BE2C (cell line): ENCODE measurements around the gene COL4A1.

Experiments
- DNase-seq: peaks from one replicate; pipeline ENCODE4 v3.0.0-alpha.2; 2020
- H3K27me3 ChIP-seq: fragments of 250-450 bp; sonication (Bioruptor Pico); 2 replicates; pipeline ENCODE4 v1.5.1; 2020; ENCODE audit warnings: mild to moderate bottlenecking
- H3K36me3 ChIP-seq: fragments of 250-450 bp; sonication (Bioruptor Pico); 2 replicates; pipeline ENCODE4 v1.5.1; 2020; ENCODE audit warnings: mild to moderate bottlenecking
- H3K4me1 ChIP-seq: fragments of 250-450 bp; sonication (Bioruptor Pico); 2 replicates; pipeline ENCODE4 v1.5.1; 2020
- H3K4me3 ChIP-seq: 2 replicates; pipeline ENCODE4 v1.5.1; 2011; ENCODE audit warnings: low read depth, low read length
- H3K9me3 ChIP-seq: fragments of 250-450 bp; sonication (Bioruptor Pico); 2 replicates; pipeline ENCODE4 v1.5.1; 2020
- CTCF ChIP-seq: IDR thresholded peaks from 2 replicates; pipeline ENCODE4 v1.5.1; 2012; ENCODE audit warnings: mild to moderate bottlenecking, low read depth, low read length

Gene COL4A1

GRCh38 chr13:110257408-110257807 lies 49.5 kb downstream of the COL4A1 start:
- H3K9me3 ChIP-seq: no peaks in the 10 kb centered on the region
- peaks cover 6% of the 10 kb centered on the region for H3K4me1 ChIP-seq
- no peak overlapping the region for H3K4me3 ChIP-seq
- no peaks in the 10 kb centered on the region for H3K27me3 ChIP-seq
- DNase-seq: no peak
- TF ChIP-seq CTCF: no peak
- no peaks in the 10 kb centered on the region for H3K36me3 ChIP-seq

DNA sequence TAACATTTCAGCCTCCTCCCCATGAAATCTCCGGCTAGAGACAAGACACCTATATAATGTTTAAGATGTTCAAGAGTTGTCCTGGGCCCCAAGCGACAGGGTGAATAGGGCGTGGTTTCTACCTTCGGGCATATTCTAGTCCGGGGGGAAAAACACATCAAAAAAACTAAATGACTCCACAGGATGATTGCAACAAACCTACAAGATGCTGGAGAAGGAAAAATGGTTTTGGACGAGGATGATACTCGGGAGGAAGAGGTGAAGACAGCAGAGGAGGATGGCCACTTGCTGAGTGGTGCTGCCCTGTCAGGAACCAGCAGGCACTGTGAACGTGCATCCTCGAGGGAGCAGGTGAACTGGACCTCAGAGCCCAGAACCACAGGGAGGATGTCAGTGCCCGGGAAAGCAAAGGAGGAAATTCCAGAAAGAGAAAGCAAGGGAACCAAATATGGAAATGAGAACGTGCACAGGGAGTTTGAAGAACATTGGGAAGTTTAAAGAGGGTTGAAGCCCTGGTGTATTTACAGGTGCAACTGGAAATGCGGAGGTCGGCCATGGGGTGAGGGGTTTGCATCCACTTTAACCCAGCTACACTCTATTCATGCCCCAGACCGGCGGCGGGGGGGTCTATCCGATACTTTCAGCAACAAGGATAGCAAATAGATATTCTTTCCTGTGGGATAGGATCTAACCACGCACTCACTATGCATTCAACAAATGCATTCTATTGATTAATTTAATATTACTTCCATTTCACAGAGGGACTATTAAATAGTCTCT lies 50.6 kb downstream of the COL4A1 start:
- DNase-seq: no peak
- Histone ChIP-seq H3K36me3 (no peaks in the 10 kb centered on the region), H3K4me1 (peaks cover 6% of the 10 kb centered on the region), H3K27me3 (no peaks in the 10 kb centered on the region), H3K4me3 (no peak overlapping the region), H3K9me3 (no peaks in the 10 kb centered on the region)
- TF ChIP-seq CTCF: no peak

GRCh38 chr13:110254751-110255553 lies 52.0 kb downstream of the COL4A1 start:
- DNase-seq: no peak
- TF ChIP-seq CTCF: no peak
- H3K36me3 ChIP-seq: no peaks in the 10 kb centered on the region
- H3K27me3 ChIP-seq: no peaks in the 10 kb centered on the region
- no peaks in the 10 kb centered on the region for H3K9me3 ChIP-seq
- no peak overlapping the region for H3K4me3 ChIP-seq
- peaks cover 6% of the 10 kb centered on the region for H3K4me1 ChIP-seq

GRCh38 chr13:110254151-110254679 lies 52.7 kb downstream of the COL4A1 start:
- DNase-seq: no peak

GRCh38 chr13:110251193-110251819 lies 55.7 kb downstream of the COL4A1 start:
- no peak overlapping the region for H3K4me3 ChIP-seq
- H3K9me3 ChIP-seq: no peaks in the 10 kb centered on the region
- no peaks in the 10 kb centered on the region for H3K27me3 ChIP-seq
- no peak for DNase-seq
- no peaks in the 10 kb centered on the region for H3K36me3 ChIP-seq
- no peaks in the 10 kb centered on the region for H3K4me1 ChIP-seq
- no peak for TF ChIP-seq CTCF

More at GRCh38 chr13:110254151-110254679, 52.7 kb downstream of the COL4A1 start:
- no peaks in the 10 kb centered on the region for H3K36me3 ChIP-seq
- H3K27me3 ChIP-seq: no peaks in the 10 kb centered on the region
- no peak overlapping the region for H3K4me3 ChIP-seq
- H3K4me1 ChIP-seq: peaks cover 3% of the 10 kb centered on the region; the same call in 1 of the 2 replicates
- no peak for TF ChIP-seq CTCF
- H3K9me3 ChIP-seq: no peaks in the 10 kb centered on the region
